Stimulated activated CD4-positive, alpha-beta T cell treated with anti-CD3 and anti-CD28 coated beads, Interleukin-15, amount 100 ng/mL, for 1 hour (primary cell): ENCODE measurements around the gene TGFB2.

Experiments
- DNase-seq, 2 donors: peaks; one replicate each; pipeline ENCODE4 v3.0.0-alpha.2; 2020; ENCODE audit warnings: low read depth in 1 of 2, low spot score in 1 of 2

Gene TGFB2

DNA sequence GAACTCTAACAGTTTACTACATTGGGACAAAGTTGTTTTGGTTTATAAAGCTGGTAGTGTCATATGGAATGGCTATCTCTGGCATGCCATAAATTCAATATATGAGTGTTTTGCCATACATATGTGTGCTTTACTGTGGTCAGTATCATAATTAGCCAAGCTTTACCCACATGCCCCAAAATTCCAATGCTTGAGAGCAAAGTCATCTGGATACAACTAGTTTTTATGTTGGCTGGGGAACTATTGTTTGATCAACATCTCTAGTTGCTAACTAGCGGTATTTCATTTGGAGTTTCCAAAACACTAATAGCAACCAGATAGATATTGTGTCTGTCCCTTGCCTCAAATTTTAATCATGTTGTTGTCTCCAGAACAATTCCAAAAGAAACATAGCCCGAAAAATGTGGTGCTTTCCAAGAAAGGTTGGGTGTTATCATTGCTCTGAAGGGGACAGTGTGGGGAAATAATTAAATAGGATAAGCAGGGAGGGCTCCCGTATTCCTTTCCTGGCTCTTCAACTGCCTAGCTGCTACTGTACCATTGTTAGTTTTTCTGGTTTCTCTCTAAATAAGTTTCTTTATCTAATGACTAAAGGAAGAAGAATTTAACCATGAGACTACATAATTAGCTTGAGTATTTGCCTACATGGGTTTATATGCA, 136.1 kb downstream of the TGFB2 start:
- DNase-seq = no peak

DNA sequence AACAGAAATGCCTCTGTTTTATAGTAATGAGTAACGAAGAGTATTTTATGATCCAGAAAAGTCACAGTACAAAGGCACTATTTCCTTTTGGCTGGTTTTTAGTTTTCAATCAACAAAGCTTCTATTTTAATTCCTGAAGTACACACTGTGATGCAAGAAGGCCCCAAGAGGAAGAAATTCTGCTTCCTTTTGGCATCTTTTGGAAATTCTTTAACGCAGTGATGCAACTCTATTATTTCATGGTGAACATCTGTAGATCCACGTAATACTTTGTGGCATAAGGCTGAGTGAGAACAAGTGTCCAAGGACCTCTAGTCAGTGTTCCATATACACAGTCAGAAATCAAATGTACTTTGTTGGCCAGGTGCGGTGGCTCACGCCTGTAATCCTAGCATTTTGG, 137.5 kb downstream of the TGFB2 start:
- no peak for DNase-seq

DNA sequence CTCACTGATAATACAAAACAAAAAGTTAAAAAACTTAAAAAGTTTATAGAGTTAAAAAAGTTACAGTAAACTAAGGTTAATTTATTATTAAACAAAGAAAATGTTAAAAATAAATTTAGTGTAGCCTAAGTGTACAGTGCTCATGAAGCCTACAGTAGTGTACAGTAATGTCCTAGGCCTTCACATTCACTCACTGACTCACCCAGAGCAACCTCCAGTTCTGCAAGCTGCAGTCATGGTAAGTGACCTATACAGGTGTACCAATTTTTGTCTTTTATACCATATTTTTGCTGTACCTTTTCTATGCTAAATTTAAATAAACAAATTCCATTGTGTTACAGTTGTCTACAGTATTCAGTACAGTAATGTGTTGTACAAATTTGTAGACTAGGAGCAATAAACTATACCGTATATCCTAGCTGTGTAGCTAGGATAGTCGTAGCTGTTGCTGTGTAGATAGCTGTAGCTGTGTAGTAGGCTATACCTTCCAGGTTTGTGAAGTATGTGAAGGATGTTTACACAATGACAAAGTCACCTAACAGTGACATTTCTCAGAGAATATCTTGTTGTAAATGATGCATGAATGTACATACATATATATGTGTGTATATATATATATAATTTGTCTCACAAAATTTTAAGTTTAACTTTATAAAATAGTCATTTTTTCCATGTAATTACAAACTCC, 140.2 kb downstream of the TGFB2 start:
- DNase-seq = no peak

DNA sequence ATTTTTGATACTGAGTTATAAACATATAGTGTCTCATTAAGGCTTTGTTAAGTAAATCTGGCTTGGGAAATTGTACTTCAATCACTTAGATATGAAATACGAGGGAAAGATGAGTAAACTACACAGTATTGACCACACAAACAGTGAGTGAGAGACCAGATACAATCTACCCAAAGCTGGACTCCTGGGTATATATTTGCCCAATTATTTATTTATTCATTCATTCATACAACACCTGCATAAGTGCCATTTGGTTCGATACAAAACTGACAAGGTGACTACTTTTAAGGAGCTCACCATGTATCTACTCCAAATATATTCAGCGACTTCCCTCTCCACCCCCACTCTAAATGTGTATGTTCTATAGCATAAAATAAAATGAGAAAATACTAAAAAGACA, 143.4 kb downstream of the TGFB2 start:
- no peak for DNase-seq

DNA sequence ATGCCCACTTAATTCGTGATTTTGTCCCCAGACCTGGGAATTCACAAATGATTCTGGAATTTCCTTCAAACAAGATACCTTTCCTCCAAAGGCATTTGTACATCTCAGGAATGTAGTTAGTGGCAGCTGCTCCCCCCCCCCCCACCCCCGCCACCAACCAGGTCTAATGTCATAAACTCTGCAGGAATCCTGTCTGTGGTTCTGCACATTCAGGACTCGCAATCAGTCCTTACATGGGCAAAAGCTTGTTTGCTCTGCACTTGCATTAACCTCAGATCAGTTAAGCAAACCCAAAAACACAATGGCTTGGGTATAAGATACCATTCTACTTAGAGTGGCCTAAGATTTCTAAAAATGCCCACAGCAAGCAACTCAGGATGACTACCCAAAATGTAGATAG, 143.8 kb downstream of the TGFB2 start:
- DNase-seq = no peak

DNA sequence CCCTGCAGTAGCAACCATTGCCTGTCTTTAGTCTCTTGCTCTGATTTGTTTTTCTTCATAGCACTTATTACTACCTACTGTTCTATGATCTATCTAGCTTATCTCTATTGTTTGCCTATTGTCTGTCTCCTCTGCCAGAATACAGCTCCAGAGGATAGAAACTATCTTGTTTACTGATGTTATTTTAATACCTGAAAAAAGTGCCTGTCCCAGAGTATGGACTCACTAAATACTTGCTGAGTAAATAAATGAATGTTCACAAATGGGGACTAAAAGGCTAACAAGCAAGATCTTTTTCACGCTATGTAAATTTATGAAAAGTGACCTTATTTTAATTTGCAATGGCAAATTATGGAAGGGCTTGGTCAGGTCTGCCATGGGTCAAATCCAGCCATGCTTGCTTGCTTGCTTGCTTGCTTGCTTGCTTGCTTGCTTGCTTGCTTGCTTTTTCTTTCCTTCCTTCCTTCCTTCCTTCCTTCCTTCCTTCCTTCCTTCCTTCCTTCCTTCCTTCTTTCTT, 145.3 kb downstream of the TGFB2 start:
- DNase-seq = no peak

DNA sequence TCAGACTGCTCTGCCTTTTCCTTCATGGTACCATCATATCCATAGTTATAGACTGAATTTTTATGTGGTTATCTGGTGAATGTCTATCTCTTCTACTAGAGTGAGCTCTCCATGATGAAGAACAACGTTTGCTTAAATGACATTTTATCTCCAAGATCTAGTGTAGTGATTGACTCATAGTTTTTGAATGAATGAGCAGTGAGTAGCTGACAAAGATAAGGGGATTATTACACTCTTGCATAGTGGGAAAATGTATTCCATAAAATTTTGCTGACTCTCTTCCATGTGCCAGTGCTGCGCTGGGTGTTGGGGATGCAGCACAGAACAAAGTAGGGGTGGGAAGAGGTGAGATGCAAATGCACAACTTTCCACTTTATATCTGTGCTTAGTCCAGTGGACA, 147.7 kb downstream of the TGFB2 start:
- DNase-seq = no peak

DNA sequence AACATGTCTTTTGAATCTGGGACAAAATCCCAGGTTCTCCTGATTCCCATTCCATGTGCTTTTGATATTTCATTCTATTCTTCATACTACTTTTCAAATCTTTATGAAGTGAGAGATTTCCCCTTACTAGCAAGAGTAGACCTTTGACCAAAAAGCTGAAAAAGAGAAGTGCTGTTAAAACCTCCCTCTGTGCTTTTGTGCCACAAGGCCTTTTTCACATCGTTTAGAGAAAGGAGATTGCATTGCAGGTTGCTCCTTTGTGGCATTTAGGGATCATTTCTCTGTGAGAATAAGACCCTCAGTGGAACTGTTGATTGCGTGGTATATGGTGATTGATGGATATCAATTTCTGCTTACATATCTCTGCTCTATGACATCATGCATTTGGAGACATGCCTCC, 148.8 kb downstream of the TGFB2 start:
- no peak for DNase-seq
